ENCODE results near the gene ZEB1. TPM values are rescaled to one million over a fixed set of nuclear protein-coding genes. Genes with fewer than 3 reads are reported as not detected.
"Not testable (repeated sequence)": the region's sequence is repeated elsewhere in the genome, so short reads cannot be mapped to it uniquely, and the experiment has no call there.

The ZEB1 gene
- total RNA-seq, 1 experiment from 2014 or later, result 31.5 TPM

- no TSS peak for BruUV-seq (replicated peaks)
- intact Hi-C loops (cut with micrococcal nuclease; ENCODE audit: unreplicated experiment), result no loop called here
- Histone ChIP-seq H3K9me3 (ENCODE audit: control insufficient read depth, insufficient read depth, low read depth, low read length) (no peaks in the 10 kb centered on the region), H3K27me3 (ENCODE audit: control insufficient read depth, insufficient read depth, low read length) (no peaks in the 10 kb centered on the region), H3K4me3 (ENCODE audit: low read depth in 2 of 2, low read length in 2 of 2) (no peak overlapping the region), H3K27ac (ENCODE audit: low read length) (no peak overlapping the region), H3K4me1 (ENCODE audit: control insufficient read depth, insufficient read depth, low read length) (no peaks in the 10 kb centered on the region), H3K36me3 (ENCODE audit: control insufficient read depth, insufficient read depth, low read length) (no peaks in the 10 kb centered on the region)
- ATAC-seq (no peak), DNase-seq (ENCODE audit: low read depth, low spot score) (no peak)
- in situ Hi-C loops (cut with HindIII; ENCODE audit: low pct_unique_long_range_greater_than_20kb, low sequenced_read_pairs), result no loop called here
- TF ChIP-seq SIN3A (IDR thresholded peaks at IDR 0.05; ENCODE audit: borderline replicate concordance, insufficient read depth, low read depth, low read length) (no peak), POLR2AphosphoS5 (IDR thresholded peaks at IDR 0.05; ENCODE audit: low read depth, low read length) (no peak)
- TF ChIP-seq, protein P1, sequence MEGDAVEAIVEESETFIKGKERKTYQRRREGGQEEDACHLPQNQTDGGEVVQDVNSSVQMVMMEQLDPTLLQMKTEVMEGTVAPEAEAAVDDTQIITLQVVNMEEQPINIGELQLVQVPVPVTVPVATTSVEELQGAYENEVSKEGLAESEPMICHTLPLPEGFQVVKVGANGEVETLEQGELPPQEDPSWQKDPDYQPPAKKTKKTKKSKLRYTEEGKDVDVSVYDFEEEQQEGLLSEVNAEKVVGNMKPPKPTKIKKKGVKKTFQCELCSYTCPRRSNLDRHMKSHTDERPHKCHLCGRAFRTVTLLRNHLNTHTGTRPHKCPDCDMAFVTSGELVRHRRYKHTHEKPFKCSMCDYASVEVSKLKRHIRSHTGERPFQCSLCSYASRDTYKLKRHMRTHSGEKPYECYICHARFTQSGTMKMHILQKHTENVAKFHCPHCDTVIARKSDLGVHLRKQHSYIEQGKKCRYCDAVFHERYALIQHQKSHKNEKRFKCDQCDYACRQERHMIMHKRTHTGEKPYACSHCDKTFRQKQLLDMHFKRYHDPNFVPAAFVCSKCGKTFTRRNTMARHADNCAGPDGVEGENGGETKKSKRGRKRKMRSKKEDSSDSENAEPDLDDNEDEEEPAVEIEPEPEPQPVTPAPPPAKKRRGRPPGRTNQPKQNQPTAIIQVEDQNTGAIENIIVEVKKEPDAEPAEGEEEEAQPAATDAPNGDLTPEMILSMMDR (IDR thresholded peaks at IDR 0.05), result no peak
- ChIA-PET POLR2A (no interaction called here), CTCF (interaction anchor here (0.6 kb wide), 1 partner anchor 910 kb away, joined by 3 read pairs; no protein-coding TSS in a partner anchor)
Measured at GRCh38 chr10:31549896-31550295, 230.9 kb downstream of the ZEB1 start.

GRCh38 chr10:31554556-31554955 lies 235.5 kb downstream of the ZEB1 start:
- Histone ChIP-seq H3K36me3 (ENCODE audit: control insufficient read depth, insufficient read depth, low read length) (no peaks in the 10 kb centered on the region), H3K27ac (ENCODE audit: low read length) (no peak overlapping the region), H3K9me3 (ENCODE audit: control insufficient read depth, insufficient read depth, low read depth, low read length) (peaks cover 3% of the 10 kb centered on the region; the same call in 1 of the 2 replicates), H3K4me3 (ENCODE audit: low read depth in 2 of 2, low read length in 2 of 2) (no peak overlapping the region), H3K4me1 (ENCODE audit: control insufficient read depth, insufficient read depth, low read length) (no peaks in the 10 kb centered on the region), H3K27me3 (ENCODE audit: control insufficient read depth, insufficient read depth, low read length) (no peaks in the 10 kb centered on the region)
- DNase-seq (ENCODE audit: low read depth, low spot score), result no peak
- no TSS peak for BruUV-seq (replicated peaks)
- CTCF ChIA-PET, result no interaction called here
- POLR2A ChIA-PET, result no interaction called here
- no peak; the same call in 1 of the 2 replicates for ATAC-seq
- no peak for TF ChIP-seq POLR2AphosphoS5 (IDR thresholded peaks at IDR 0.05; ENCODE audit: low read depth, low read length)
- no peak for TF ChIP-seq SIN3A (IDR thresholded peaks at IDR 0.05; ENCODE audit: borderline replicate concordance, insufficient read depth, low read depth, low read length)
- intact Hi-C loops (cut with micrococcal nuclease; ENCODE audit: unreplicated experiment) (no loop called here), in situ Hi-C loops (cut with HindIII; ENCODE audit: low pct_unique_long_range_greater_than_20kb, low sequenced_read_pairs) (no loop called here)

- CTCF ChIA-PET, result interaction anchor here (0.6 kb wide), 1 partner anchor 9 kb away, joined by 5 read pairs; no protein-coding TSS in a partner anchor
- peaks cover 3% of the 10 kb centered on the region; the same call in 1 of the 2 replicates for H3K9me3 ChIP-seq (ENCODE audit: control insufficient read depth, insufficient read depth, low read depth, low read length)
- DNase-seq (ENCODE audit: low read depth, low spot score), result no peak
- POLR2A ChIA-PET, result no interaction called here
- no peak overlapping the region for H3K27ac ChIP-seq (ENCODE audit: low read length)
- BruUV-seq (replicated peaks), result no TSS peak
- no peak overlapping the region for H3K4me3 ChIP-seq (ENCODE audit: low read depth in 2 of 2, low read length in 2 of 2)
- in situ Hi-C loops (cut with HindIII; ENCODE audit: low pct_unique_long_range_greater_than_20kb, low sequenced_read_pairs) (no loop called here), intact Hi-C loops (cut with micrococcal nuclease; ENCODE audit: unreplicated experiment) (no loop called here)
- no peak for ATAC-seq
- H3K36me3 ChIP-seq (ENCODE audit: control insufficient read depth, insufficient read depth, low read length), result no peaks in the 10 kb centered on the region
- no peaks in the 10 kb centered on the region for H3K27me3 ChIP-seq (ENCODE audit: control insufficient read depth, insufficient read depth, low read length)
- TF ChIP-seq SIN3A (IDR thresholded peaks at IDR 0.05; ENCODE audit: borderline replicate concordance, insufficient read depth, low read depth, low read length) (no peak), REST (IDR thresholded peaks at IDR 0.05; ENCODE audit: insufficient read depth in 1 of 2, low read depth in 2 of 2, low read length in 1 of 2) (no peak), POLR2AphosphoS5 (IDR thresholded peaks at IDR 0.05; ENCODE audit: low read depth, low read length) (no peak), TCF7L2 (IDR thresholded peaks at IDR 0.05; ENCODE audit: low read depth, low read length) (no peak)
- TF ChIP-seq, protein P1 (IDR thresholded peaks at IDR 0.05), result no peak
- no peaks in the 10 kb centered on the region for H3K4me1 ChIP-seq (ENCODE audit: control insufficient read depth, insufficient read depth, low read length)
Measured at GRCh38 chr10:31557854-31558253, 238.8 kb downstream of the ZEB1 start.

- BruUV-seq (replicated peaks); ATAC-seq; H3K9me3 ChIP-seq (ENCODE audit: control insufficient read depth, insufficient read depth, low read depth, low read length); intact Hi-C loops (cut with micrococcal nuclease; ENCODE audit: unreplicated experiment); in situ Hi-C loops (cut with HindIII; ENCODE audit: low pct_unique_long_range_greater_than_20kb, low sequenced_read_pairs); CTCF ChIA-PET; H3K27me3 ChIP-seq (ENCODE audit: control insufficient read depth, insufficient read depth, low read length); H3K36me3 ChIP-seq (ENCODE audit: control insufficient read depth, insufficient read depth, low read length); H3K4me3 ChIP-seq (ENCODE audit: low read depth in 2 of 2, low read length in 2 of 2); H3K4me1 ChIP-seq (ENCODE audit: control insufficient read depth, insufficient read depth, low read length); POLR2A ChIA-PET; H3K27ac ChIP-seq (ENCODE audit: low read length); DNase-seq (ENCODE audit: low read depth, low spot score): not testable (repeated sequence)
Measured at GRCh38 chr10:31568252-31568861, 249.3 kb downstream of the ZEB1 start.
